ENCODE results near the gene LRRC8D.
A peak's percentile ranks its signal among the peaks of the same experiment; 100 is the strongest.

Gene LRRC8D

DNA sequence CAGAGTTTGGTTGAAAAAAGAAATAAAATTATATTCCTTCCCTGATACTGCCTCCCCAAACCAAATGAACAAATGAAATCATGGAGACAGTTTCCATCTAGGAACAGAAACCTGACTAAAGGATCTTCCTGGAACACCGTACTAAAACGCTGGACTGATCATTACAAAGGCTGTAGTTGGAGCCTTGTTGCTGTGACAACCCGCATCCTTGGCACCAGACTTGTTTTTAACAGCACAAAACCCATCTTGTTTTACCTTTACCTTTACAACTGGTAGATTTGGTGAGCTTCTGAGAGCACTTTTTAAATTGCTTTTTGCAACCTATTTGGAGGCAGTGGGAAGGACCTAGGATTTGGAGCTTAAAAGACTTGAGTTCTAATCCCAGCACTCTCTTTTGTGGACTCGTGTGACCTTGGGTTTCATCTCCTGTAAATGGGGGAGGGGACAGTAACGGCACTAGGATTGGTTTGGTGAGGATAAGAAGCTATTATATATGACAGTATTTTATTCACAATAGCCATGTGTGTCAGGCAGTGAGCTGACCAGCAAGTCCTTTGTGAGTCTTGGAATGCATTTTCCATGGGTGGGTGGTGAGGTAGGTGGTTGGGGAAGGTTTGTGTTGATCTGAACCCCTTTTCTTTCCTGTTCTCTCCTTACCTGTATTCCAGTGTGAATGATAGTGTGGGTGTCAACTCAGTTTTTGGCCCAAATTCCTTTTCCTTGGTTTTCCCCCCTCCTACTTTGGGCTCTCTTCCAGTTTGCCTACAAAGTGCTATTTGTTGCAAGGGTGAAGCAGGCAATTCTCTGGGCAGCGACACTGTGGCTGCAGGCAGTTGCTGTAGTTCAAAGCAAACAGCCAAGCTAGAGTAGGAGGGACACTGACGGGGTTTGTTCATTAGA, 12.6 kb downstream of the LRRC8D start:
- peak in 51 of 56 donors; percentile 9 to 86 (median 65) for DNase-seq

DNA sequence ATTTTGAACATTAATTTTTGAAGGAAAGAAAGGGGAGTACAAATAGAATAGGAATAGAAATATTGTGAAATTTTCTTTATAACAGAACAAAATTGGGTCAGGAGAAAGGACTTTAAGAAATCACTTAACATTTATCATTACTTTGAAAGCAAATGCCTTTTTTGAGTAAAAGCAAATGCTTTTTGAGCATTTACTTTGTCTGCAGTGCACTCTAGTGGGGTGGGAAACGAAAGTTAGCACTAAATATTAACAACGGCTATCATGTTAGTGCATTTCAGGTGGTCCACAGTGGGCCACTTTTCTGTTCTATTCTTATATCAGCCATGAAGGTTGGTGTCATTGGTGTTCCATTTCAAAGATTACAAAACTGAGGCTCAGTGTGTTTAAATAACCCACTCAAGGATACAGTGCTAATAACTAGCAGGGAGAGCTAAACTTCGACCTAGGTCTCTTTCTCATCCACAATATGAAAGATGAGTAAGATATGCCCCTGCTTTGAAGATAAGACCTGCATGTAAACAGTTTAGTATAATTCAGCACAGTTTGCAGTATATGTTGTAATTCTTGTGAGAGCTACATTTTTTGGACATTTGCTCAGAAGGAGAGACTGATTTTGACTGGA, 13.4 kb downstream of the LRRC8D start:
- DNase-seq = no peak

DNA sequence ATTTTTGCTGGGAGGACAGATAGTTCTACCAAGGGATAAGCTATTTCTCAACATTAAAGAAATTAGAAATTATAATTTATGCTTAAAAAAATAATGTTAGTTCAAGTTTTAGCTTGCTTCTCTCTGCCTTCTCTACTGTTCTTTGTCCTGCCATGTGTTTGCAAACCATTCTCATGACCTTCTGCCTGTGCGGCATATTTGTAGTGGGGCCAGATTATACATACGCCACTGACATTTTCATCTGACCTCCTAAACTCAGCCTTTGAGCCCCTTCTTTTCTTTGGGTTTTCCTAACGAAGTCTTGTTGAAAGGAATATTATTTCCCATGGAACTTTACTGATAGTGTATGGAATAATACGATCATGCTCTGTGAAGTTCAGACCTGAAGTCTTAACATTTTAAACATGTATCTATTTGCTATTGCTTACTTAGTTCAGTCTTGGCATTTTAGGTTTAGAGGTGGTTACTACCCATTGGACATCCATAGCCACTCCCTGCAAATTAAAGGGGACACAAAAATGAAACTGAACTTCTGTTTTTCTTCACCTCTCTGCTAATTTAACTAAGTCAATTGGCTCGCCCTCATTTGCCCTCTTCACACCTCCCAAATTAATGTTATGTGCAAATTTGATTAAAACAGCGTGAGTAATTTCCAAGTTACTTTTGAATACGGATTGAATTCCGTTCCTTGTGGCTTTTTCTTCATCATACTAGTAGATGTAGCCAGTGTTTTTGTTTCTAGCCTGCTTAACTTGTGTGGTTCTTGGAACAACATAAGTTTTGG, 15.6 kb downstream of the LRRC8D start:
- DNase-seq = no peak

DNA sequence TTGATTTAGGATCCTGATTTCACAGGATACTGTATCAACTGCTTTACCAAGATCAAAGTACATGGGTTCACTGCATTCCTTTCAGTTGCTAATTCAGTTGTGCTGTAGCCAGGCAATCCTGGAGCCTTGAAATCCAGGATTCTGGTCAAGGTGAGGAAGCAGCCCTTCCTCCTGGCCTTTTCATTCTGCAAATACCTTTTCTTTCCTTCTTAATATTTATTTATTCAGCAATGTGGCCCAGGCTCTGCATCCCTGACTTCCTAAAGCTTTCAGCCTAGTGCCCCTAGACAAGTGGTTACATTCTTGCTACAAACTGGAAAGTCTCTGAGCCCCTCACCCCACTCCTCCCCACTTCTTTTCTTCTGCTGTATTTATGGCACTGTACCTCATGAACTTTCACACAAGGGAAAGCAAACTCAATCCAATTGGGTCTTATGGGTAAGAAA, 16.2 kb downstream of the LRRC8D start:
- DNase-seq = no peak

DNA sequence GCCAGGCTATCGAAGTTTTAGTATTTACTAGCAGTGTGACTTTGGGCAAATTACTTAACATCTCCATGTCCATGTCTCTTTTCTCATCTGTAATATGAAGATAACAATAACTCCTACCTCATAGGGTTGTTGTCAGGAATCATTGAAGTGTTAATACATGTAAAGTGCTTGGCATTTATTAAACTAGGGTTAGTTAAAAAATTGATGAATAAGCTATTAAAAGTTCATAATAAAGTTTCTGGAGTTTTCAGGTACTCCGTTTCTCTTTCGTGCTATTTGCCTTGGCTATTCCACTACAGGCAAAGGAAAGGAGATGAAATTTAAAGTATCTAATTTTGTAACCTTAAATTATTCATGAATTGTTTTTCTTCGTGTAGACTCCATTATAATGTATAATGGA, 16.7 kb downstream of the LRRC8D start:
- DNase-seq = no peak

DNA sequence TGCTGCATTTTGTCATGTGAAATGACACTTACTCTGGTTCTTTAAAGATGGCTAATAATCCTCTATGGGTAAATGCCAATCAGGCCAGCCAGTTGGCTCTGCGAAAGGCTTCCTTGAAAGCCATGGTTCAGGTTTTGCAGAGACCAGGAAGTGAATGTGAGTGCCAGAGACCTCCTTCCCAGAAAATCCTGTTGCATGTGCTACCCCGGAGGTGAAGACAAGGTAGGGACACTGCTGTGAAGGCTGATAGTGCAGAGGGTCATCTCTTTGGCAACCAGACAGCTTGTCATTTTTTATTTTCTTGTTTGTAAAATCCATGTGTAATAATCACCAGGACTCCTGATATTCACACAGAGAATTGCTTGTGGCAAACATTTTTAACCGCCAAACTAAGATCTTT, 18.7 kb downstream of the LRRC8D start:
- DNase-seq = no peak

DNA sequence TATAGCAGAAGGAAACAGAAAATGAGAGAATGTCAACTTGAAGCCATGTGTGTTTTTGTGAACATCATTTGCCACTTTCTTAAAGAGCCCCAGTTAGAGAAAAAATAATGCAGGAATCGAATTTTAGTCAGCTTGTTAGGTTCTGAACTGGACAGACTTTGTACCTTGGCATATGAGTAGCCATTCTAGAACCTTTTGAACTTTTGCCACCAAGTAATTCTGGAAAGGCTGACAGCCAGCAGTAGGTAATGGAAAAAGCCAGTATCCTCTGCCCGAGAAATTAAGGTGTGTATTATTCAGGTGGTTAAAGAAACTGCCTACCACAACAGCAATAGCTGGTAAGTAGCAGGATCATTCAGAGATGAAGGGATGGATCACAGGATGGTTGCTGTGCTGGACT, 20.7 kb downstream of the LRRC8D start:
- no peak for DNase-seq

DNA sequence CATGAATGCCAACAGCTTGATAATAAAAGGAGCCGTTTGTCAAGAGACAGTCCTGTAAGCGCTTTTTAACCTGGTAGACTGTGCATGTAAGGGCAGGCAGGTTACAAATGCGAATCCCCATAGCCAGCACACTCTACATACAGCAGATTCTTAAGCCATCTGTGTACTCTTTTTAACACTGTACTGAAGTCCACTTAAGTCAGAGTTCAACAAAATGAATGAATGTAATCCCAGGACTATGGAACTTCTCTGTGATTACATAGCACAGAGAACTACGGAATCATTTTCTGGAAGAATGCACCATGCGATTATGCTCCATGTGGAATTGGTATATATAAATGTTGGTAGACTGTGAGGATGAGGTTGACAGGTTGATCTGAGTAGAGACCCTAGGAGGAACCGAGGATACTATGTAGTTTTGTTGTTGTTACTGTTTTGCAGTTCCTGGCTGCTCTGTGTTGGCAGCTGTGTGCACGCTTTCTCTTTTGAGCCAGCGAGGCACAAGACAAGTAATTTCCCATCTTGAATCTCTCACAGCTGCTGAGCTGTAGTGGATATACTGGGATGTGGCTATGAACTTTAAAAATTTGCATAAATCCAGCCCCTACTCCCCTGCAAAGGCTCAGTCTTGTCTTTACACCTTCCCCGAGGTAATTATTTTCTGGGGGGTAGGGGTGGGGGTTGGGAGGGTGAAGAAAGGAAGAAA, 21.9 kb downstream of the LRRC8D start:
- DNase-seq = peak in 3 of 56 donors; percentile 37 to 64 (median 61)

DNA sequence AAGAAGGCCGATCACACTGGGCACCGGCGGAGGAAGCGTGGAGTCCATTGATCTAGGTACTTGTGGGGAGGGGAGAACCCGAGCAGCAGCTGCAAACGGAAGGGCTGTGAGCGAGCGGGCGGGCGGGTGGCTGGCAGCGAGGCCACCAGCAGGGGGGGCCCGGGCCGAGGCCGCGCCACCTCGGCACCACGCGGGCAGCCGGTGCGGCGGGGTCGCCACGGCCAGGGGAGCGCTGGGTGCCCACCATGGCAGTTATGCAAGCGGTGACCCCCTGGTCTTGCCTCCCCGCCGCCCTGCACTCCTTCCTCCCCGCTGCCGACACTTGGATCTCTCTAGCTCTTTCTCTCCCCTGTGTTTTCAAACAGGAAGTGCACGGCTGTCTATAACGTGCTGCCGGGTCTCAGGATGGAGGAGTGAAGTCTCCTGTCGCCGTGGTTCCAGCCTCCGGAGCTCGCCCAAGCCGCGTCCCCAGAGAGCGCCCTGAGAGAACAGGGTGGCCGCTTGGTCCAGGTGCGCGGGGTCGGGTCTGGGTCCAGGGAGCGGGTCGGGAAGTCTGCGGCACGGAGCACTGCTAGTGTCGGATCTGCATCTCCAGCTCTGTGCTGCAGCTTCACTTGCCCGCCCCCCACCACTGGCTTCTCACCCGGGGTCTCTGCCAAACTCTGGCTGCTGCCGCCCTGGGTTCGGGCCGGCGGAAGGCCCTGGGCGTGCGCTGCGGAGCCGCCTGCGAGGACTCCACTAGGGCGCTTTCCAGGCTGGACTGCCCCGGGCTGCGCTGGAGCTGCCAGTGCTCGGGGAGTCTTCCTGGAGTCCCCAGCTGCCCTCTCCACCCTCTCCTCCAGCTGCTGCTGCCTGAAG, 22.7 kb downstream of the LRRC8D start:
- DNase-seq = peak in 52 of 56 donors; percentile 17 to 81 (median 60)

DNA sequence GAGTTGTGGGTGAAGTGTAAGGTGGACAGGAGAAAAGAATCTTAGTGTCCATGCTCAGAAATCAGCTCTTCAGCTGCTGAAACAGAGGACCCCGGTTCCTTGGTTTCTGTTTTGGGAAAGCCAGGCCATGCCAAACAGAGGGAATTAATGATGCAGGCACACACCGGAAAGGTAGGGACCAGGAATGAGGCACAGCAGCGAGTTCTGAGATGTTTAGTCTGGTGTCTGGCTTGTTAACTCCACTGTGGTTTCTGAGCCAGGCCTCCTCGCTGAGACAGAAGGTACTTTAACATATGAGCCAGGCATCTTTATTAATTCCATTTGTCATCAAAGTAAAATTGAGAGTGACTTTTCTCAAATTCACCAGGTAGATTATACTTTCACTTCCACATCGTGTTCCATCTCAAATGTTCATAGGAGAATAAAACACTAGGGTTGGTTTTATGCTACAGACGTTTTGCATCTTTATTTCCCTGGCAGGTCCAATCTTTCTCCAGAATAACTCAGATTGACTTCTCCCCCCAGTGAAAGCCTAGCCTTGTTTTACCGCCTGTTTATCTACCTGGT, 23.5 kb downstream of the LRRC8D start:
- DNase-seq = no peak

DNA sequence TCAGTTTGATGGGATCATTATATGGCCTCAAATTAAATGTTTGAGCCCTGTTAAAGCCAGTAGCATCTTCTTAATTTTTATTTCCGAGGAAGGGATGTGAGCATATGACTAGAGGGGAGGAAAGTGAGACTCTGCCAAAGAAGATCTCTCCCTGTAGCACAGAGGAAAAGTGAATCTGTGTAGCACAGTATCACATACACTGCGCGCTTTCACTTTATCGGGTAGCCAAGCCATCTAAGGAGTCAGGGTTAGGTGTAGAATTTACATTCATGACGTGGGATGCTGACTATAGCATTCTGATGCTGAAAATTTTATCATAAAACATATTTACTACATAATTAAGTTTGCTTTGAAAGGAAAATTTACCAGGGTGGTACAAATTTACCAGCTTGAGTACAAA, 24.0 kb downstream of the LRRC8D start:
- DNase-seq = no peak

DNA sequence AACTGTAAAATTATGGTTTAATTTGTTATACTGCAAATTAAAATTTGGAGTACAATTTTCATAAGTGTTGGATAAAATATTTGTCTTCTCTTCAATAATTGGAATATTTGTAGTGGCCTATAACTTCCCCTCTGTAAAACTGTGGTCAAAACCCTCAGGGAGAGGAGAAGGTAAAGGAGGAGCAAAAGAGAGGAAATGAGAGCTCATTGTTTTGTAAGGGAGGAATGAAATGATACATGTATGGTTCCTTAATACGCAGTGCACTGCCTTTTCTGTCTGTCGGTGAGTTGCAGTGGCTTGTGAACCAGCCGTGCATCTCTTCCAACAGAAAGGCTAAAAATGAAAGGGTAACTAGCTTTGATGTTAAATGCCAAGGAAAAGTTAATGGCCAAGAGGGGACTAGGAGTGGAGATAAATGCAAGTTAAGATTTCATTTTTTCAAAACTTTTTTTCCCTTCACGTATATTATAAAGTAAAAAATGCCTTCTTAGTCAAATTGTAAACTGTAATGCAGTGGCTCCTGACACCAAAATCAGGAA, 26.4 kb downstream of the LRRC8D start:
- DNase-seq = no peak

DNA sequence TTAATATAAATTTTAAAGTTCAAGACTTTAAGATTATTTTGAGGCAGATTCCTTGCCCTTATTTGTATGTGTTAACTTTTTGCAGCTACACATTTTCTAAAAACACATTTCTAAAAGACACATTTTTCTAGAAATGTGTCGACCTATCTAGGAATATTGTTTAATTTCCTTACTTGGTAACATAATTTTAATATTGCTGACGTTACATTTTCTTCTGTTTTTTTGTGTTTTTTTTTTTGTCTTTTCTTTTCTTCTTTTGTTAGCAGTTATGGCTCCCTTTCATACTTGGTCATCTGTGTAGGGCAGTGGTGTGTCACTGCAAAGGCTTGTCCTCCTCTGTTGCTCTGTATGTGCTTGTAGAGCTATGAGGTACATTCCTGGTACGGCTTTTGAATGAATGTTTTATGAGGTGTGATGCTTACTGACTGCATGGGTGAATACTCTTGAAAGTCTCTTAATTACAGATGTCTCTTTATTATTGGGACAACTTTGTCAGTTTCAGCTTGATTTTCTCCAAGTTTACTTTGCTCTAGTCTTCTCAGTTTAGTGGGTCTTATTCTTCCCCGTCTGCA, 30.1 kb downstream of the LRRC8D start:
- DNase-seq = no peak

DNA sequence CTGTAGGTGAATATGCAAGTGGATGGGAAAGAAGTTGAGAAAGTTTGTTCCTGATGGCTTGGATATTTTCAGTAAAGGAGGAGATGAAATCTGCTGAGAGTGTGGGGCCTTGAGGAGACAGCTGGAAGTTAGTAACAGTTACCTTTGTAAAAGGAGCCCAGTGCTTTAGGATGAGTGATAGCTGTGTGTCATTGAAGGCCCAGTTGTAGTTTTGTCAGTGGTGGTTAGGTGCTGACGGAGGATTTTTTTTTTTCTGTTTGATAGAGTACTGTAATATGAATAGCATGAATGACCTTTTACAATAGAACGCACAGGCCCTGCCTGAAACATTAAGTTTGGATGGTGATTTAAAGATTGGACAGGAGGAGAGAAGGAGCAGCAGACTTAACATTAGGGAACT, 33.3 kb downstream of the LRRC8D start:
- DNase-seq = no peak

DNA sequence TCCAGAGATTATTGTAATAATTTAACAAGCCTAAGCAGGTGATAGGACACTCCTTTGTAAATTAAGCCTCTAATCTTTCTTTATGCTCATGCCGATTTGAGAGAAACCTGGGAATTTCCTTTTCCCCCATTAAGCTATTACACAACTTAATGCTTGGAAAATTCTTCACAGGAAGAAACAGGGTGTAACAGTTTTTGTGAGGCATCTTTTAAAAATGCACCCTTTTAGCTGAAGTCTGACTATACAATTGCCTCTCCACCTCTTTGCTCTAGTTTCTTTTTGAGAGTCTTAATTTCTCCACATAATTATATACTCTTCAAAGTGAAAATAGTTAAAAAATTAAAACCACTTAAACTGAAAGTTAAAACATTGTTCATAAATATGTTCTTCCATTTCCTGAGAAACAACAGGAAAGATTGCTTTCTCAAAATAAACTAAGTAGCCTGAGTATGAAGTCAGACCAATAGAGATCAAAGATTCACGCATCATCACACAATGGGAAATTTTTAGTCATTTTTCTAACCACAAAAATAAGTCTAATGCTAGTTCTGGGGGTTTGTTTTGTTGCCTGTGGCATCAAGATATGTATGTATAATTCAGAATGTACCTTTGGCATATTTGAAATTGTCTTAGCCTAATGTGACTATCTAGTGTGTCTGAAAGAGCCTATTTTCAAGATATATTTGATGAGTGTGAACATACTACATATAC, 34.7 kb downstream of the LRRC8D start:
- no peak for DNase-seq

DNA sequence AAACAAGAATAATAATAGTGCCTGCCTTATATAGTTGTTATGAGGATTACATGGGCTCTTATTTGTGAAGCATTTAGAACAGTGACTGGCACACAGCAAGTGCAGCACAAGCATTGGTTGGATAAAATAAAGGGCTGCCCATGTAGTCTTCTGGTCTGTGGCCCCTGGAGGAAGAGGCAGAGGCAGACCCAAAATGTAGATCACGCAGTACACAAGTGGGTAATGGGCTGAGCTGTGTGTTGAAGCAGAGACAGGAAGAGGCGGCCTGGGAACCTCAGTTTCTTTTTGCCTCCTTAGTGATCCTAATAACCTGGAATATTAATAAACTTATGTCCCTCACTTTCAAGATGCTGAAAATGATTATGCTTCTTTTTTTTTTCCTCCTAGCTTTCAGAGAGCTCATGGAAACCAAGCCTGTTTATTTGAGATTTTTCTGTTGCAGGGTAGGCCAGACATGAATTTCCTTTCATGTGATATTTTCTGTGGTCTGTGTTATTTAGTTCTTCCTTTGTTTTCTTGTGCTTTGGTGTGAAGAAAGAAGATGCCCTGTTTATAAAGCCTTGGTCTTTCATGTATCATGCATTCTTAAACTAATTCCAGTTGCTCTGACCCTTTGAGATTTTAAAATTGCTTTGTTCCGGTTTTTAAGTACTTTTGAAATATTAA, 42.5 kb downstream of the LRRC8D start:
- no peak for DNase-seq

DNA sequence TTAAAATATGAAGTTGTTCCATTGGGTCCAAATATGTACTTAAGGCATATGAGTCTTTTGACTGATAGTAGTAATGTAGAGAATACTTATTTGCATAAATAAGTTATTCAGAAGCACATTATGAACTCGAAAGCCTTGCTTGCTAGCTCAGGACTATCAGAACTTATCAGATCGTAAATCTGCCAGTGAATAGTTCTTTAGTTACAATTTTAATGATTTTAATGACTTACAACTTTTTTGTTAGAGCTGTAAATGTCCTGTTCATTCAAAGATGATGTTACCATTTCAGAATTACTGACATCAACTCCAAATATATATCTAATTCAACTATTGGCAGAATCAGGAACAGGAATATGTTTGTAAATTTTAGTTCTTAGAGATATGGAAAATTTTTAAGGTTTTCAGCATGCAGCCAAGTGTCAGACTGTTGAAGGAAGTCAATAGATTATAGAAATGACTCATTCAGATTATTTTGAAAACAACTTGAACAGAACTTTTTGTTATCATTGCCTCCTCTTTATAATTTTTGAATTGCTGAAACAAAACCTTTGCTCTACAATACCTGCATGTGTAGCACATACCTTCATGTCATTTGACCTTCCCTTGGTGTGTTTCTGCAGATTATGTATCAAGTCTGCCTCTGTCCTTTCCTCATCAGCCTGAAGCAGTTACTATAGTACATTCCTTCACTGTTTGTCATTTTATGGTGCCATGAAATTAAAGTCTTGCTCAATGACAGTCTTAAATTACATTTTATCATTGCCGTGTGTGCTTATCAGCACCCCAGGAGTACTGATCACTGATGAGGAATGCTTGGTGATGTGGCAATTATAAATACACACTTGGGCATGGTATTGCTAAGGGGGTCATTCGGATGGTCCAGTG, 44.9 kb downstream of the LRRC8D start:
- no peak for DNase-seq

All from nucleus accumbens (tissue), 56 donors.